Tibial nerve (tissue), 4 donors: ENCODE results near the gene DCAF4.

Experiments used
- EP300 ChIP-seq, 2 donors: sonication (generic); formaldehyde crosslinking; IDR thresholded peaks; one replicate each; pipeline ENCODE4 v1.6.1; 2017; ENCODE audit warnings: antibody characterized with exemption in 2 of 2, mild to moderate bottlenecking in 1 of 2
- POLR2A ChIP-seq, 2 donors: fragments of 450-650 bp; IDR thresholded peaks; one replicate each; pipeline ENCODE4 v1.6.1; 2017; ENCODE audit warnings: antibody characterized with exemption in 2 of 2, mild to moderate bottlenecking in 2 of 2, moderate library complexity in 2 of 2
- TF ChIP-seq, protein P1 (sequence below), 5 experiments: fragments of 200-600 bp in 3 of 5; fragments of 450-650 bp in 2 of 5; sonication (generic) in 3 of 5; IDR thresholded peaks; one replicate each; pipeline ENCODE4 v1.5.1; 2016 to 2019; ENCODE audit warnings: antibody characterized with exemption in 5 of 5, mild to moderate bottlenecking in 3 of 5, moderate library complexity in 2 of 5

- TF ChIP-seq, protein P1, sequence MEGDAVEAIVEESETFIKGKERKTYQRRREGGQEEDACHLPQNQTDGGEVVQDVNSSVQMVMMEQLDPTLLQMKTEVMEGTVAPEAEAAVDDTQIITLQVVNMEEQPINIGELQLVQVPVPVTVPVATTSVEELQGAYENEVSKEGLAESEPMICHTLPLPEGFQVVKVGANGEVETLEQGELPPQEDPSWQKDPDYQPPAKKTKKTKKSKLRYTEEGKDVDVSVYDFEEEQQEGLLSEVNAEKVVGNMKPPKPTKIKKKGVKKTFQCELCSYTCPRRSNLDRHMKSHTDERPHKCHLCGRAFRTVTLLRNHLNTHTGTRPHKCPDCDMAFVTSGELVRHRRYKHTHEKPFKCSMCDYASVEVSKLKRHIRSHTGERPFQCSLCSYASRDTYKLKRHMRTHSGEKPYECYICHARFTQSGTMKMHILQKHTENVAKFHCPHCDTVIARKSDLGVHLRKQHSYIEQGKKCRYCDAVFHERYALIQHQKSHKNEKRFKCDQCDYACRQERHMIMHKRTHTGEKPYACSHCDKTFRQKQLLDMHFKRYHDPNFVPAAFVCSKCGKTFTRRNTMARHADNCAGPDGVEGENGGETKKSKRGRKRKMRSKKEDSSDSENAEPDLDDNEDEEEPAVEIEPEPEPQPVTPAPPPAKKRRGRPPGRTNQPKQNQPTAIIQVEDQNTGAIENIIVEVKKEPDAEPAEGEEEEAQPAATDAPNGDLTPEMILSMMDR (IDR thresholded peaks at IDR 0.05): no peak
- no peak for TF ChIP-seq POLR2A (IDR thresholded peaks at IDR 0.05)
- no peak for TF ChIP-seq EP300 (IDR thresholded peaks at IDR 0.05)
Measured at GRCh38 chr14:72888636-72889201, 37.5 kb upstream of the DCAF4 start.
